Cardiac atrium fibroblast (primary cell): Measurements from ENCODE around the gene EHD3. TPM values are rescaled to one million over a fixed set of nuclear protein-coding genes. Genes with fewer than 3 reads are reported as not detected.

Experiments
- total RNA-seq: library from RNA; depleted of rRNA; stranded (reverse); fragments of >200 nt; gene quantifications from 2 replicates; pipeline ENCODE4 v1.2.3, GENCODE V29; 2015

The EHD3 gene
- 15.0 and 15.9 TPM in 2 replicates for total RNA-seq

GRCh38 chr2:31233741-31234682 lies at the start of gene EHD3:
Gene EHD3, plus strand, starts transcription at chr2:31234152. Its CDS starts 470 bp downstream, at chr2:31234622.

GRCh38 chr2:31217465-31218200 lies 16.3 kb upstream of the EHD3 start, which contains the start of gene CAPN14:
Gene CAPN14, minus strand, starts transcription at chr2:31217515. Its CDS starts 12,068 bp downstream, at chr2:31205447.

Other genes starting within 250 kb of the EHD3 start
- gene GALNT14, start 95.7 kb upstream of the EHD3 start, total RNA-seq = not detected in 2 replicates
- 1.1 TPM in 1 of 2 replicates, not detected in the other for gene CAPN14, start 16.6 kb upstream of the EHD3 start, total RNA-seq
- gene XDH, start 180.6 kb downstream of the EHD3 start, total RNA-seq = not detected in 2 replicates